Bronchial epithelial cell (primary cell): ENCODE results near the gene CA10. TPM values are rescaled to one million over a fixed set of nuclear protein-coding genes. Genes with fewer than 3 reads are reported as not detected.

Experiments
- DNase-seq: peaks from one replicate; pipeline ENCODE4 v3.0.0-alpha.2; 2010; ENCODE audit warnings: low read depth
- FAIRE-seq: peaks from 2 replicates; lab custom pipeline; 2011; peaks lifted over from hg19 to GRCh38; lab: Jason Lieb, UNC
- H3K27me3 ChIP-seq: 2 replicates; pipeline ENCODE4 v1.5.1; 2011; ENCODE audit warnings: low read length; ENCODE audit not compliant: control insufficient read depth, insufficient read depth
- H3K36me3 ChIP-seq: 2 replicates; pipeline ENCODE4 v1.5.1; 2011; ENCODE audit warnings: low read length; ENCODE audit not compliant: control insufficient read depth, insufficient read depth
- H3K4me3 ChIP-seq: 2 replicates; pipeline ENCODE4 v1.5.1; 2011; ENCODE audit warnings: mild to moderate bottlenecking, low read depth, low read length, control low read depth
- CTCF ChIP-seq: IDR thresholded peaks from 2 replicates; pipeline ENCODE4 v1.5.1; 2011; ENCODE audit warnings: mild to moderate bottlenecking, moderate library complexity, low read length, control low read depth, inconsistent platforms; ENCODE audit not compliant: insufficient read depth, severe bottlenecking
- total RNA-seq: library from RNA; depleted of rRNA; stranded (reverse); fragments of >200 nt; gene quantifications from 2 replicates; pipeline ENCODE4 v1.2.1, GENCODE V29; 2014

CA10 gene
- total RNA-seq, 1 donor from 2014 or later = not detected

- no peak overlapping the region for H3K4me3 ChIP-seq
- no peak for TF ChIP-seq CTCF
- no peaks in the 10 kb centered on the region for H3K36me3 ChIP-seq
- no peak for FAIRE-seq
- no peak for DNase-seq
- H3K27me3 ChIP-seq = no peaks in the 10 kb centered on the region
Measured at GRCh38 chr17:51608251-51608933, 550.1 kb downstream of the CA10 start.

GRCh38 chr17:51607512-51607911 lies 551.0 kb downstream of the CA10 start:
- DNase-seq (no peak), FAIRE-seq (no peak)
- H3K36me3 ChIP-seq = no peaks in the 10 kb centered on the region
- no peaks in the 10 kb centered on the region for H3K27me3 ChIP-seq
- H3K4me3 ChIP-seq = no peak overlapping the region
- TF ChIP-seq CTCF = no peak

GRCh38 chr17:51604299-51605020 lies 554.1 kb downstream of the CA10 start:
- Histone ChIP-seq H3K36me3 (no peaks in the 10 kb centered on the region), H3K4me3 (no peak overlapping the region), H3K27me3 (no peaks in the 10 kb centered on the region)
- no peak for TF ChIP-seq CTCF
- DNase-seq (no peak), FAIRE-seq (no peak)

DNA sequence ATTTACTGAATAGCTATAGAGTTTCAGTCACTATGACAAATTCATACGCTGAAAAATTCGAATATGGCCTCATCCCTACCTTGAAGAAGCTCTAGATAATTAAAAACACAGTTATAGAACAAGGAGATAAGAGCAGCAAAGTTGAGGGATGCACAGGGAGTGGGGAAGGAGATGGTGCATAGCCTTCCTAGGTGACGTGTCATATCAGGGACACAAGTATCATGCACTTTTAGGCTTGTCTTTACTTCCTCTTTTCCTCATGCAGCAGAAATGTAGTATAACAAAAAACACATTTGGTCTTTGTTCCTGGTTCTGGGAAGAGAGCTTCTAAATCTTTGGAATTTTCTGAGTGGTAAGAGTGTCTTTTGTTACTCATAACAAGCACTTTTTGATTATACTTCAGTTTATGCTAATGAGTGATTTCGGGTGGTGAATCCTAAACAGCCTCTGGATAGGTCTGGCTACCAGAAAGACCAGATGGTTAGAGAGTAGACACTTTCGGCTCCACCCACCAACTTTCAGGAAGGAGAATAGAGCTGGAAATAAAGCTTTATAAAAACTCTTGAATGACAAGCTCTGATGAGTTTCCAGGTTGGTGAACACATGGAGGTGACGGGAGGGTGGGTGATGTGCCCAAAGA lies 556.8 kb downstream of the CA10 start:
- DNase-seq = no peak
- Histone ChIP-seq H3K27me3 (no peaks in the 10 kb centered on the region), H3K4me3 (no peak overlapping the region), H3K36me3 (no peaks in the 10 kb centered on the region)
- no peak for TF ChIP-seq CTCF
- no peak for FAIRE-seq

DNA sequence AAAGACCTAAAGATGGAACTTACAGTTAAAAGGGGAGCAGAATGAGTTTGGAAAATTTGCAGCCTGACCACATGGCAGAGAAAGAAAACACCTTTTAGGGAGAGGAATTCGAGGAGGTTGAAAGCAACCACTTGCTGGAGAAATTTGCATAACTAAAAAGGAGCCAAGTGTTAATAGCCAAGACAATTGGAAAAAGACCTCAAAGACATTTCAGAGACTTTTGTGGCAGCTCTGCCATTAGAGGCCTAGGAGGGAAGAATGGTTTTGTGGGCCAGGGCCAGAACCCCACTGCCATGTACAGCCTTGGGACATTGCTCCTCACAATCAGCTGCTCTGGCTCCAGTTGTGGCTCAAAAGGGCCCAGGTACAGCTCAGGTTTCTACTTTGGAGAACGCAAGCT lies 559.7 kb downstream of the CA10 start:
- TF ChIP-seq CTCF = no peak
- DNase-seq = no peak

More for the DNA sequence above, 559.7 kb downstream of the CA10 start:
- Histone ChIP-seq H3K4me3 (no peak overlapping the region), H3K36me3 (no peaks in the 10 kb centered on the region), H3K27me3 (no peaks in the 10 kb centered on the region)
- no peak for FAIRE-seq
